ENCODE results near the gene SLIT3. TPM values are rescaled to one million over a fixed set of nuclear protein-coding genes. Genes with fewer than 3 reads are reported as not detected.

SLIT3 gene
- total RNA-seq, 1 experiment from 2014 or later, result 0.10 TPM

- RAD21 ChIA-PET (ENCODE audit: low non-redundant PET in 1 of 2, low total read pairs in 2 of 2, uncharacterized antibody in 2 of 2, unreplicated experiment in 2 of 2), result no interaction called here
- TF ChIP-seq ZFX (IDR thresholded peaks at IDR 0.05) (no peak), ZBTB33 (IDR thresholded peaks at IDR 0.05; ENCODE audit: extremely low read depth, insufficient replicate concordance, low read length) (no peak), ATF3 (IDR thresholded peaks at IDR 0.05) (no peak), CBX3 (IDR thresholded peaks at IDR 0.05; ENCODE audit: low read depth) (no peak), MAX (IDR thresholded peaks at IDR 0.05) (no peak), FOSL1 (IDR thresholded peaks at IDR 0.05; ENCODE audit: low read depth) (no peak), ELF1 (IDR thresholded peaks at IDR 0.05; ENCODE audit: borderline replicate concordance, low read depth) (no peak), POLR2A (IDR thresholded peaks at IDR 0.05; ENCODE audit: borderline replicate concordance, extremely low read depth, insufficient read depth, insufficient read length) (no peak), CTCF (IDR thresholded peaks at IDR 0.05 in 2 of 3, conservative IDR thresholded peaks at IDR 0.05 in 1 of 3; ENCODE audit: borderline replicate concordance in 1 of 3, insufficient read depth in 1 of 3, low read depth in 2 of 3, low read length in 2 of 3) (no peak), SRF (IDR thresholded peaks at IDR 0.05; ENCODE audit: low read depth) (no peak), EZH2phosphoT487 (IDR thresholded peaks at IDR 0.05; ENCODE audit: borderline replicate concordance) (no peak), EZH2 (IDR thresholded peaks at IDR 0.05) (no peak)
- POLR2A ChIA-PET, result no interaction called here
- no peak for DNase-seq (ENCODE audit: low read depth, low spot score)
- H3K79me2 ChIP-seq (ENCODE audit: insufficient read depth, low read length), result no peaks in the 10 kb centered on the region
- H3K36me3 ChIP-seq (ENCODE audit: control insufficient read depth in 1 of 2, insufficient read depth in 2 of 2, low read length in 2 of 2), result no peaks in the 10 kb centered on the region
- no peak overlapping the region for H2AFZ ChIP-seq (ENCODE audit: low read depth, low read length, poor library complexity, severe bottlenecking)
- H3K9me2 ChIP-seq (ENCODE audit: insufficient read depth), result no peaks in the 10 kb centered on the region
- H3K4me1 ChIP-seq (ENCODE audit: control insufficient read depth in 1 of 2, insufficient read depth in 2 of 2, low read length in 2 of 2), result no peaks in the 10 kb centered on the region
- BruUV-seq (replicated peaks), result no TSS peak
- H4K20me1 ChIP-seq (ENCODE audit: insufficient read depth), result no peaks in the 10 kb centered on the region
- H3K27me3 ChIP-seq (ENCODE audit: insufficient read depth, low read length), result peaks cover 79% of the 10 kb centered on the region
- intact Hi-C loops (cut with micrococcal nuclease), result no loop called here
- no peak overlapping the region for H3K9ac ChIP-seq (ENCODE audit: low read length)
- no peak overlapping the region for H3K4me3 ChIP-seq (replicated peaks in 1 of 2; ENCODE audit: low read depth in 1 of 2, low read length in 2 of 2)
- no peak overlapping the region for H3K4me2 ChIP-seq (ENCODE audit: low read length)
- CTCF ChIA-PET, result no interaction called here
- H3K27ac ChIP-seq (ENCODE audit: low read depth, low read length), result no peak overlapping the region
- ATAC-seq, result no peak
- no peaks in the 10 kb centered on the region for H3K9me3 ChIP-seq (ENCODE audit: control insufficient read depth in 1 of 2, insufficient read depth in 1 of 2, low read depth in 1 of 2, low read length in 2 of 2)
Measured at GRCh38 chr5:168925160-168925559, 375.8 kb downstream of the SLIT3 start.

All from HCT116 (cell line).